Spleen (tissue), 11 donors: Measurements from ENCODE around the gene RENBP. TPM values are rescaled to one million over a fixed set of nuclear protein-coding genes. Genes with fewer than 3 reads are reported as not detected.

Experiments used
- DNase-seq: peaks from one replicate; pipeline ENCODE4 v3.0.0-alpha.2; 2020
- H3K27ac ChIP-seq, 8 donors: fragments of 200-600 bp; sonication (generic) in 7 of 8; 1 replicate in 4 of 8; 2 replicates in 4 of 8; pipeline versions ENCODE4 v1.5.0 to v1.8.0; 2016 to 2021; ENCODE audit warnings: inconsistent platforms in 4 of 8, mild to moderate bottlenecking in 4 of 8, moderate library complexity in 1 of 8
- H3K27me3 ChIP-seq, 7 donors: fragments of 200-600 bp; sonication (generic) in 6 of 7; replicated peaks in 1 of 7; 1 replicate in 4 of 7; 2 replicates in 3 of 7; pipeline versions ENCODE4 v1.5.0 to v1.8.0; 2016 to 2021; ENCODE audit warnings: inconsistent platforms in 3 of 7, mild to moderate bottlenecking in 1 of 7
- H3K36me3 ChIP-seq, 6 donors: fragments of 200-600 bp; sonication (generic) in 5 of 6; 1 replicate in 4 of 6; 2 replicates in 2 of 6; pipeline versions ENCODE4 v1.5.0 to v1.8.0; 2016 to 2021; ENCODE audit warnings: inconsistent platforms in 2 of 6
- H3K4me1 ChIP-seq, 6 donors: fragments of 200-600 bp; sonication (generic) in 5 of 6; 1 replicate in 3 of 6; 2 replicates in 3 of 6; pipeline versions ENCODE4 v1.5.0 to v1.8.0; 2016 to 2021; ENCODE audit warnings: inconsistent platforms in 3 of 6
- H3K4me3 ChIP-seq, 8 donors: fragments of 200-600 bp; sonication (generic) in 7 of 8; 1 replicate in 4 of 8; 2 replicates in 4 of 8; pipeline versions ENCODE4 v1.5.0 to v1.8.0; 2016 to 2021; ENCODE audit warnings: inconsistent platforms in 4 of 8, mild to moderate bottlenecking in 4 of 8, moderate library complexity in 2 of 8
- H3K9me3 ChIP-seq, 8 donors: fragments of 200-600 bp; sonication (generic) in 7 of 8; 1 replicate in 4 of 8; 2 replicates in 4 of 8; pipeline versions ENCODE4 v1.5.0 to v1.8.0; 2016 to 2021; ENCODE audit warnings: inconsistent platforms in 4 of 8
- CTCF ChIP-seq, 11 experiments: fragments of 200-600 bp in 7 of 11; fragments of 450-650 bp in 4 of 11; sonication (generic) in 4 of 11; IDR thresholded peaks in 8 of 11; conservative IDR thresholded peaks in 3 of 11; 1 replicate in 7 of 11; 2 replicates in 4 of 11; pipeline versions ENCODE4 v1.4.0 to v1.8.0; 2016 to 2021; ENCODE audit warnings: antibody characterized with exemption in 11 of 11, inconsistent platforms in 4 of 11, mild to moderate bottlenecking in 1 of 11
- POLR2A ChIP-seq, 3 donors: fragments of 450-650 bp; IDR thresholded peaks; one replicate each; pipeline ENCODE4 v1.5.1; 2017; ENCODE audit warnings: antibody characterized with exemption in 3 of 3, mild to moderate bottlenecking in 1 of 3
- POLR2AphosphoS5 ChIP-seq, 3 donors: sonication (generic); formaldehyde crosslinking; IDR thresholded peaks; one replicate each; pipeline ENCODE4 v1.5.1; 2017; ENCODE audit warnings: antibody characterized with exemption in 3 of 3
- WGBS, 5 donors: extraction: QIAGEN DNeasy Blood & Tissue Kit in 3 of 5; methylation state at CpG; one replicate each; pipeline versions ENCODE4 v1.1.5 to v1.1.7; 2013 to 2018; 5-methylcytosine and 5-hydroxymethylcytosine counted together
- intact Hi-C: fragments of 100-400 bp; cut with DNase I; formaldehyde crosslinking; loops from one replicate; pipeline ENCODE4 v1.15.0; 2023; ENCODE audit warnings: low total_unique reads
- polyA plus RNA-seq, 3 donors: library from polyadenylated mRNA; stranded (reverse); fragments of 200-250 nt; gene quantifications; one replicate each; pipeline ENCODE4 v1.2.1, GENCODE V29; 2013
- total RNA-seq, 7 donors: library from RNA; depleted of rRNA in 3 of 7; stranded (reverse); fragments of >200 nt in 3 of 7; fragmentation: NEBNext Ultra II Directional in 4 of 7; extraction: Animal tissue kit (Norgen Biotek cat#: 25700) in 4 of 7; gene quantifications; one replicate each; pipeline versions ENCODE4 v1.1.0 to v1.2.1, GENCODE V29; 2016 to 2021
- donor health status: healthy with polysubstance abuse.
- donor health status: DM: no; HTN: no; CAD: no; lungs with moderate emphysema.
- donor health status: DM: no; HTN: no; CAD: no.
- donor health status: Bipolar disorder and iron deficiency.
- donor health status: healthy.
- donor health status: DM: no; HTN: no; CAD: no.
- donor health status: DM: yes; HTN: yes; CAD: no.

The RENBP gene
- total and polyA plus RNA-seq, 10 donors = 42.0 to 105 (median 63.5) TPM

GRCh38 chrX:153931151-153931550, 13.3 kb downstream of the RENBP start:
- Histone ChIP-seq H3K4me3 (no peak overlapping the region), H3K27me3 (peaks cover 0 to 9% (median 0%) of the 10 kb centered on the region in 7 donors), H3K36me3 (peaks cover 0 to 44% (median 11%) of the 10 kb centered on the region in 6 donors), H3K27ac (peak overlapping the region in 2 of 8 donors; percentile 96 to 99), H3K9me3 (no peaks in the 10 kb centered on the region), H3K4me1 (peaks cover 15 to 77% (median 58%) of the 10 kb centered on the region in 6 donors)
- 76 to 95% (median 92%) methylated on average over 4 to 8 of the region's 8 CpGs for WGBS, 5 donors
- peak; percentile 75 for DNase-seq
- TF ChIP-seq POLR2A (IDR thresholded peaks at IDR 0.05) (no peak), CTCF (IDR thresholded peaks at IDR 0.05 in 8 of 11, conservative IDR thresholded peaks at IDR 0.05 in 3 of 11) (no peak), POLR2AphosphoS5 (IDR thresholded peaks at IDR 0.05) (no peak)
- intact Hi-C loops = no loop called here

GRCh38 chrX:153930011-153930910, 14.2 kb downstream of the RENBP start:
- intact Hi-C loops = no loop called here
- WGBS, 5 donors = 79 to 88% (median 81%) methylated on average over 6 to 31 of the region's 31 CpGs

GRCh38 chrX:153929576-153929975, 14.9 kb downstream of the RENBP start:
- H3K9me3 ChIP-seq = no peaks in the 10 kb centered on the region
- H3K4me3 ChIP-seq = peak overlapping the region in 1 of 8 donors; percentile 71
- intact Hi-C loops = no loop called here
- peaks cover 0 to 44% (median 11%) of the 10 kb centered on the region in 6 donors for H3K36me3 ChIP-seq
- peaks cover 0 to 9% (median 0%) of the 10 kb centered on the region in 7 donors for H3K27me3 ChIP-seq
- peaks cover 18 to 84% (median 64%) of the 10 kb centered on the region in 6 donors for H3K4me1 ChIP-seq
- no peak for TF ChIP-seq CTCF (IDR thresholded peaks at IDR 0.05 in 8 of 11, conservative IDR thresholded peaks at IDR 0.05 in 3 of 11)
- TF ChIP-seq POLR2AphosphoS5 (IDR thresholded peaks at IDR 0.05) = no peak
- no peak for TF ChIP-seq POLR2A (IDR thresholded peaks at IDR 0.05)
- peak; percentile 78 for DNase-seq
- WGBS, 5 donors = 61 to 100% (median 70%) methylated on average over 2 to 10 of the region's 10 CpGs
- peak overlapping the region in 6 of 8 donors; percentile 70 to 99 (median 97) for H3K27ac ChIP-seq

More at GRCh38 chrX:153930011-153930910, 14.2 kb downstream of the RENBP start:
- TF ChIP-seq POLR2AphosphoS5 (IDR thresholded peaks at IDR 0.05) (peak in 1 of 3 donors; percentile 24), CTCF (IDR thresholded peaks at IDR 0.05 in 8 of 11, conservative IDR thresholded peaks at IDR 0.05 in 3 of 11) (no peak)
- H3K36me3 ChIP-seq = peaks cover 0 to 44% (median 11%) of the 10 kb centered on the region in 6 donors
- peaks cover 16 to 78% (median 59%) of the 10 kb centered on the region in 6 donors for H3K4me1 ChIP-seq
- peak overlapping the region in 7 of 8 donors; percentile 13 to 99 (median 96) for H3K27ac ChIP-seq
- peak; percentile 80 for DNase-seq
- peaks cover 0 to 9% (median 0%) of the 10 kb centered on the region in 7 donors for H3K27me3 ChIP-seq
- H3K4me3 ChIP-seq = no peak overlapping the region
- H3K9me3 ChIP-seq = no peaks in the 10 kb centered on the region

GRCh38 chrX:153928846-153929245, 15.6 kb downstream of the RENBP start:
- Histone ChIP-seq H3K9me3 (no peaks in the 10 kb centered on the region), H3K4me3 (peak overlapping the region in 6 of 8 donors; percentile 5 to 71 (median 38)), H3K27me3 (peaks cover 0 to 2% (median 0%) of the 10 kb centered on the region in 7 donors), H3K27ac (peak overlapping the region; percentile 51 to 99 (median 95)), H3K36me3 (peaks cover 0 to 44% (median 11%) of the 10 kb centered on the region in 6 donors), H3K4me1 (peaks cover 18 to 85% (median 66%) of the 10 kb centered on the region in 6 donors)
- 23 to 57% (median 44%) methylated on average over 9 of the region's 9 CpGs for WGBS, 5 donors
- DNase-seq = peak; percentile 72
- no peak for TF ChIP-seq CTCF (IDR thresholded peaks at IDR 0.05 in 8 of 11, conservative IDR thresholded peaks at IDR 0.05 in 3 of 11)
- no peak for TF ChIP-seq POLR2AphosphoS5 (IDR thresholded peaks at IDR 0.05)
- no peak for TF ChIP-seq POLR2A (IDR thresholded peaks at IDR 0.05)
- intact Hi-C loops = no loop called here
